Endothelial cell of hepatic sinusoid (primary cell): ENCODE data around the gene ORMDL3.

Experiments
- in situ Hi-C: cut with HindIII; loops from 2 replicates; pipeline ENCODE4 v1.10.0; 2017; ENCODE audit warnings: low sequenced_read_pairs

The ORMDL3 gene

GRCh38 chr17:39927101-39927928, at the start of gene ORMDL3, which contains the start of gene LRRC3C:
Gene ORMDL3 (minus strand): TSS chr17:39927601. CDS start chr17:39924203, 3,398 bp downstream.
Gene LRRC3C (plus strand): TSS chr17:39927732. CDS start chr17:39941524, 13,792 bp downstream.
- in situ Hi-C loops, result no loop called here

GRCh38 chr17:39975801-39976200, 48.4 kb upstream of the ORMDL3 start:
- in situ Hi-C loops, result no loop called here

GRCh38 chr17:39974433-39974832, 47.0 kb upstream of the ORMDL3 start:
- in situ Hi-C loops, result no loop called here

- in situ Hi-C loops, result no loop called here
These were observed 46.1 kb upstream of the ORMDL3 start for GRCh38 chr17:39973496-39973895.

GRCh38 chr17:39972271-39972670, 44.9 kb upstream of the ORMDL3 start:
- in situ Hi-C loops, result no loop called here

GRCh38 chr17:39971076-39971603, 43.7 kb upstream of the ORMDL3 start:
- in situ Hi-C loops, result no loop called here

GRCh38 chr17:39970157-39970692, 42.8 kb upstream of the ORMDL3 start:
- in situ Hi-C loops, result no loop called here

GRCh38 chr17:39969375-39969774, 42.0 kb upstream of the ORMDL3 start:
- in situ Hi-C loops, result no loop called here

- in situ Hi-C loops, result no loop called here
These were observed 41.4 kb upstream of the ORMDL3 start for GRCh38 chr17:39968761-39969160.

GRCh38 chr17:39966771-39967170, 39.4 kb upstream of the ORMDL3 start:
- in situ Hi-C loops, result no loop called here

- in situ Hi-C loops, result no loop called here
These were observed 37.8 kb upstream of the ORMDL3 start for GRCh38 chr17:39965017-39965699.

- in situ Hi-C loops, result no loop called here
These were observed 36.4 kb upstream of the ORMDL3 start for GRCh38 chr17:39963829-39964228.

- in situ Hi-C loops, result no loop called here
These were observed 35.3 kb upstream of the ORMDL3 start, which contains the start of gene GSDMA for GRCh38 chr17:39962642-39963220. Gene GSDMA (plus strand): TSS chr17:39963004. CDS start chr17:39965688, 2,684 bp downstream.

- in situ Hi-C loops, result no loop called here
These were observed 33.2 kb upstream of the ORMDL3 start for GRCh38 chr17:39960524-39961041.

GRCh38 chr17:39955726-39956225, 28.4 kb upstream of the ORMDL3 start:
- in situ Hi-C loops, result no loop called here

- in situ Hi-C loops, result no loop called here
These were observed 27.5 kb upstream of the ORMDL3 start for GRCh38 chr17:39954876-39955275.

- in situ Hi-C loops, result no loop called here
These were observed 26.1 kb upstream of the ORMDL3 start for GRCh38 chr17:39953471-39953888.

- in situ Hi-C loops, result no loop called here
These were observed 25.5 kb upstream of the ORMDL3 start for GRCh38 chr17:39952680-39953470.

GRCh38 chr17:39951924-39952679, 24.7 kb upstream of the ORMDL3 start:
- in situ Hi-C loops, result no loop called here
